Peyer's patch (tissue), 4 donors: ENCODE data around the gene RRP15. TPM values are rescaled to one million over a fixed set of nuclear protein-coding genes. Genes with fewer than 3 reads are reported as not detected.
A peak's percentile ranks its signal among the peaks of the same experiment; 100 is the strongest.

Experiments used
- DNase-seq, 3 donors: peaks; one replicate each; pipeline ENCODE4 v3.0.0-alpha.2; 2017 to 2019
- H3K27ac ChIP-seq, 4 donors: fragments of 200-600 bp; sonication (generic); one replicate each; pipeline ENCODE4 v1.5.1; 2016 to 2019
- H3K27me3 ChIP-seq, 2 donors: fragments of 200-600 bp; sonication (generic); one replicate each; pipeline ENCODE4 v1.5.1; 2019
- H3K36me3 ChIP-seq, 3 donors: fragments of 200-600 bp; sonication (generic); one replicate each; pipeline ENCODE4 v1.5.1; 2016 to 2019
- H3K4me1 ChIP-seq, 4 donors: fragments of 200-600 bp; sonication (generic); one replicate each; pipeline ENCODE4 v1.5.1; 2016 to 2019
- H3K4me3 ChIP-seq, 4 donors: fragments of 200-600 bp; sonication (generic); 1 replicate in 3 of 4; 2 replicates in 1 of 4; pipeline ENCODE4 v1.5.1; 2016 to 2019; ENCODE audit warnings: mild to moderate bottlenecking in 1 of 4
- H3K9me3 ChIP-seq, 4 donors: fragments of 200-600 bp; sonication (generic); one replicate each; pipeline ENCODE4 v1.5.1; 2016 to 2019; ENCODE audit warnings: mild to moderate bottlenecking in 1 of 4
- CTCF ChIP-seq, 6 experiments: fragments of 450-650 bp in 4 of 6; fragments of 200-600 bp in 2 of 6; sonication (generic) in 1 of 6; IDR thresholded peaks; one replicate each; pipeline ENCODE4 v1.5.1; 2017 to 2019; ENCODE audit warnings: antibody characterized with exemption in 6 of 6, mild to moderate bottlenecking in 3 of 6, moderate library complexity in 1 of 6
- POLR2A ChIP-seq, 2 donors: fragments of 450-650 bp; IDR thresholded peaks; one replicate each; pipeline ENCODE4 v1.5.1; 2017; ENCODE audit warnings: antibody characterized with exemption in 2 of 2, mild to moderate bottlenecking in 2 of 2, moderate library complexity in 2 of 2
- total RNA-seq, 4 donors: library from RNA; depleted of rRNA; stranded (reverse); fragments of >200 nt; gene quantifications; one replicate each; pipeline ENCODE4 v1.1.0, GENCODE V29; 2016

RRP15 gene
- total RNA-seq, 4 donors from 2014 or later: 2.1 to 8.3 (median 2.5) TPM

- Histone ChIP-seq H3K27ac (peak overlapping the region in 1 of 4 donors; percentile 50), H3K4me3 (no peak overlapping the region), H3K27me3 (peaks cover 0 to 8% of the 10 kb centered on the region in 2 donors), H3K9me3 (no peaks in the 10 kb centered on the region), H3K36me3 (no peaks in the 10 kb centered on the region), H3K4me1 (peaks cover 0 to 9% (median 2%) of the 10 kb centered on the region in 4 donors)
- TF ChIP-seq CTCF (IDR thresholded peaks at IDR 0.05): no peak
- DNase-seq: no peak
Measured at GRCh38 chr1:218350035-218350525, 65.0 kb downstream of the RRP15 start.

GRCh38 chr1:218350801-218351266 lies 65.7 kb downstream of the RRP15 start:
- no peak for DNase-seq
- Histone ChIP-seq H3K4me3 (peak overlapping the region in 2 of 4 donors; percentile 16 to 22), H3K4me1 (peaks cover 0 to 5% (median under 1%) of the 10 kb centered on the region in 4 donors), H3K27ac (peak overlapping the region in 3 of 4 donors; percentile 50 to 55 (median 54)), H3K9me3 (no peaks in the 10 kb centered on the region), H3K27me3 (peaks cover 0 to under 1% of the 10 kb centered on the region in 2 donors), H3K36me3 (no peaks in the 10 kb centered on the region)
- TF ChIP-seq CTCF (IDR thresholded peaks at IDR 0.05) (no peak), POLR2A (IDR thresholded peaks at IDR 0.05) (no peak)

DNA sequence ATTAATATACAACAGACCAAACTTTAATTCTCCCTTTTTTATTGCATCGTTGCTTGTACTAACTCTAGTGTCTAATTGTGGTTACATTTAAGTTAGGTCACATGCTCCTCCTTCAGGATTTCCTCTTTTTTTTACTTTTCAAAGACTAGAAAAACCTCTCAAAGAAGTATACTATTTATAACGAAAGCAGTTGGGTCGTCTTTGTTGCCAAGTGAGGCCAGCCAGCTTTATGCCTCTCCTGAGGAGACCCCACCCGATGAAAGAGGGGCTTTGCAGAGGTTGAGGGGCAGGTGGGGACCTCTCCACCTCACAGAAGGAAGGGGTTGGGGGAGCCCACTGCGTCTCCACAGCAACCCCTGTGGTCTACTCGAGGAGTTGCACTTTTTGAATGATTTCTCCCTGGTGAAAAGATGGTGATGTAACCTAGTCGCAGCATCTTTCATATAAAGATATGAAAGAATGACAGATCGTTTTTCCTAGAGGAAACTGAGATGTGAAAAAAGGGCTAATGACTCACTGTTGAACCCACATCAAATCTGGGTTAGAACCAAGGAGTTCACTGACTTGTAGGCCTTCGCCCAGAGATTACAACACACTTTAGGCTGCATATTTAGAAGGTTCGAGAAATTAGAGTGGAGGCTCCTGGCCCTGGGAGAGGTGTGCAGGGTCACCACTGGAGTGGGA lies 66.4 kb downstream of the RRP15 start:
- Histone ChIP-seq H3K27ac (peak overlapping the region in 3 of 4 donors; percentile 50 to 55 (median 54)), H3K9me3 (no peaks in the 10 kb centered on the region), H3K4me1 (peaks cover 0 to 5% (median 0%) of the 10 kb centered on the region in 4 donors), H3K36me3 (no peaks in the 10 kb centered on the region), H3K27me3 (no peaks in the 10 kb centered on the region), H3K4me3 (peak overlapping the region in 3 of 4 donors; percentile 12 to 22 (median 16))
- peak in 2 of 3 donors; percentile 31 to 50 for DNase-seq
- TF ChIP-seq CTCF (IDR thresholded peaks at IDR 0.05) (peak in 4 of 6 experiments; percentile 3 to 29 (median 15)), POLR2A (IDR thresholded peaks at IDR 0.05) (no peak)

GRCh38 chr1:218352075-218352438 lies 67.0 kb downstream of the RRP15 start:
- no peaks in the 10 kb centered on the region for H3K9me3 ChIP-seq
- no peaks in the 10 kb centered on the region for H3K36me3 ChIP-seq
- no peak overlapping the region for H3K4me3 ChIP-seq
- no peak for DNase-seq
- no peak for TF ChIP-seq POLR2A (IDR thresholded peaks at IDR 0.05)
- no peak for TF ChIP-seq CTCF (IDR thresholded peaks at IDR 0.05)
- H3K27ac ChIP-seq: peak overlapping the region in 1 of 4 donors; percentile 50
- no peaks in the 10 kb centered on the region for H3K27me3 ChIP-seq
- peaks cover 0 to 3% (median 0%) of the 10 kb centered on the region in 4 donors for H3K4me1 ChIP-seq

- H3K27ac ChIP-seq: no peak overlapping the region
- H3K9me3 ChIP-seq: no peaks in the 10 kb centered on the region
- H3K4me1 ChIP-seq: no peaks in the 10 kb centered on the region
- no peaks in the 10 kb centered on the region for H3K27me3 ChIP-seq
- H3K4me3 ChIP-seq: no peak overlapping the region
- H3K36me3 ChIP-seq: no peaks in the 10 kb centered on the region
- TF ChIP-seq CTCF (IDR thresholded peaks at IDR 0.05) (no peak), POLR2A (IDR thresholded peaks at IDR 0.05) (no peak)
- no peak for DNase-seq
Measured at GRCh38 chr1:218353656-218354055, 68.6 kb downstream of the RRP15 start.
